GM13977 (cell line): ENCODE measurements around the gene ALDH6A1.

Source experiments
- DNase-seq: peaks from one replicate; pipeline ENCODE4 v3.0.0; 2012; ENCODE audit warnings: low spot score
- in situ Hi-C: fragments of 300-500 bp; cut with MboI; formaldehyde crosslinking; loops from one replicate; pipeline ENCODE4 v1.12.0; 2022; ENCODE audit warnings: low sequenced_read_pairs, low pct_unique_long_range_greater_than_20kb, mixed read lengths, inconsistent platforms; ENCODE audit not compliant: unreplicated experiment
- TF ChIP-seq, protein P1 (sequence below): IDR thresholded peaks from 2 replicates; pipeline ENCODE4 v1.5.1; 2012; ENCODE audit warnings: mild to moderate bottlenecking, control low read depth; ENCODE audit not compliant: insufficient read depth; ENCODE audit errors: extremely low read depth, missing control alignments

Gene ALDH6A1

DNA sequence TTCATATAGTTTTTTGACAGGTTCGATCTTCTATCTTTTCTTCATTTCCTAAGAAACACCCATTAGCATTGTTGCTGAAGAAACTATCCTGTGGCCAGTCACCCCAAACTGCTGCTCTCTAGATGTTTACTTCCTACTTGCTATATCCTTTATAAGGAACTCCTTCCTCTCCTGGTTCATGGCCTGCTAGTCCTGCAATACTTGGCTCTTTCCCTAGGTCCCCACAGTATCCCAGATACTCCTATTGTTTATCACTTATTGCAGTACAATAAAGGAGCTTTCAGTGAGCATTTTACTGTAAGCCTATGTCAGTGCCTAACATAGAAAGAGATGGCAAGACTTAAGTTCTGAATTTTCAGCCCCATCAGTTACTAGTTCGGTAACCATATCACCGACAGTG is 2.8 kb downstream of the ALDH6A1 start:
- TF ChIP-seq, protein P1, sequence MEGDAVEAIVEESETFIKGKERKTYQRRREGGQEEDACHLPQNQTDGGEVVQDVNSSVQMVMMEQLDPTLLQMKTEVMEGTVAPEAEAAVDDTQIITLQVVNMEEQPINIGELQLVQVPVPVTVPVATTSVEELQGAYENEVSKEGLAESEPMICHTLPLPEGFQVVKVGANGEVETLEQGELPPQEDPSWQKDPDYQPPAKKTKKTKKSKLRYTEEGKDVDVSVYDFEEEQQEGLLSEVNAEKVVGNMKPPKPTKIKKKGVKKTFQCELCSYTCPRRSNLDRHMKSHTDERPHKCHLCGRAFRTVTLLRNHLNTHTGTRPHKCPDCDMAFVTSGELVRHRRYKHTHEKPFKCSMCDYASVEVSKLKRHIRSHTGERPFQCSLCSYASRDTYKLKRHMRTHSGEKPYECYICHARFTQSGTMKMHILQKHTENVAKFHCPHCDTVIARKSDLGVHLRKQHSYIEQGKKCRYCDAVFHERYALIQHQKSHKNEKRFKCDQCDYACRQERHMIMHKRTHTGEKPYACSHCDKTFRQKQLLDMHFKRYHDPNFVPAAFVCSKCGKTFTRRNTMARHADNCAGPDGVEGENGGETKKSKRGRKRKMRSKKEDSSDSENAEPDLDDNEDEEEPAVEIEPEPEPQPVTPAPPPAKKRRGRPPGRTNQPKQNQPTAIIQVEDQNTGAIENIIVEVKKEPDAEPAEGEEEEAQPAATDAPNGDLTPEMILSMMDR: no peak
- no peak for DNase-seq
- in situ Hi-C loops: no loop called here

DNA sequence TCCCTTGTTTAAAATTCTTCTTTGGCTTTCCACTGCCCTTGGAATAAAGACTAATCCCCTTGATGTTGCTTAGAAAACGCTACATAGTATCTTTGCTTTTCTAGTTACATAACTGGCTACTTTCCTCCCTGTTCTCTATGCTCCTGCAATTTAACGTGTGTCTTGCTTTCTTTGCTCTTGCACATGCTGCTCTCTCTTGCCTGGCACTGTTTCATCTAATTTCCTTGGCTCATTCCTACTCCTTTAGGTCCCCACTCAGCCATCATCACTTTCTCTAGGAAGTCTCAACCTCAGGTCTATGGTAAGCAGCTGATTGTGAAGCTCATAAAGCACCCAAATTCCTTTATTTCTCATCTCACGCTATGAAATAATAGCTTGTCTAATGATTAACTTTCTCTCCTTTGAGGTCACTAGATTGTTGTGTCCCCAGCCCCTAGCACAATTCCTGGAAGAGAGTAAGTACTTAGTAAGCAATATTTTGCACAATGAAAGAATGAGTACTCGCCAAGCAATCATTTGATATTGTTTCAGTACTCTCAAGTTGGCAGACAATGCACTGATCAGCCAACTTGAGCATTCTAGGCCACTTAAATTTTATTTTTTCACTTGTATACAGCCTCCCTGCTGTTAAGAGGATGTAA is 3.3 kb downstream of the ALDH6A1 start:
- no peak for DNase-seq
- TF ChIP-seq, protein P1: no peak
- in situ Hi-C loops: no loop called here

DNA sequence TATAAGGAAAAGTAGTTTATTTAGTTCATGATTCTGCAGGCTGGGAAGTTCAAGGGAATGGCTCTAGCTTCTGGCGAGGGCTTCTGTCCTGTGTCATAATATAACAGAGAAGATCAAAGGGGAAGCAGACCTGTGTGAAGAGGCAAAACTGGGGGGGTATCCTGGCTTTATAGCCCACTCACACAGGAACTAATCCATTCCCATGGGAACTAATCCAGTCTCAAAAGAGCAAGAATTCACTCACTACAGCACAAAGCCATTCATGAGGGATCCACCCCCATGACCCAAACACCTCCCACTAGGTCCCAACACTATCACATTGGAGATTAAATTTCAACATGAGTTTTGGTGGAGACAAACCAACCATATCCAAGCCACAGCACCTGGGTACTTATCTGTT is 6.9 kb downstream of the ALDH6A1 start:
- in situ Hi-C loops: no loop called here
- no peak for DNase-seq
- TF ChIP-seq, protein P1: no peak

DNA sequence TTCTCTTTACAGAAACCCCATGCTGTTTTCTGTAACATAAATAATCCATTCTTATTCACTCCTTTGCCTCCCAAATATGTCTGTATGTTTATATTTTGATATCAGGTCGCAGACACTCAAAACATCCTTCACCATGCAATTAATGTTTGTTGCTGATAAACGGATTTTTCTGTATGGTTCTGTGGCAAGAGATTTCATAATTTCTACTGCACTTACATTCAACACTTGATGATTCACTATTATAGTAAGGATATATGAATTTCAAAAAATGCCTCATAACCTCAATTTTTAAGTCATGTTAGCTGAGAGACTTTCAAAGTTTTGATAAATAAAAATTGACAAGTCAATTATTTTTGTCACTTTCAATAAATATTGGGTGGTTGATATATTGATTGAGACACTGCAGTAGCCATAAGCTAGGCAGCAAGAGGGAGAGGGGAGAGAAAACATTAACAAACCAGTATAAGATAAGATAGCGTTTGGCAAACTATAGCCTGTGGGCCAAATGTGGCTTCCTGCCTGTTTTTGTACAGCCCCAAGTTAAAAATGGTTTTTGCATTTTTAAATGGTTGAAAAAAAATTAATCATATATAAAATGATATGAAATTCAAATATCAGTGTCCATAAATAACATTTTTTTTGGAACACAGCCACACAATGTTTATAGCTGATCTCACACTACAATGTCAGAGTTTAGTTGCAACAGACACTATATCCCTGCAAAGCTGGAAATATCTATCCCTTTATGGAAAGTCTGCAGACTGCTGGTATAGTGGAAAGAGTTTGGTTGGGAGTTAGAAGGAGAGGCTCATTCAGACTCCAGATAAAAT is 18.3 kb downstream of the ALDH6A1 start:
- in situ Hi-C loops: no loop called here
- DNase-seq: no peak
- TF ChIP-seq, protein P1: no peak

DNA sequence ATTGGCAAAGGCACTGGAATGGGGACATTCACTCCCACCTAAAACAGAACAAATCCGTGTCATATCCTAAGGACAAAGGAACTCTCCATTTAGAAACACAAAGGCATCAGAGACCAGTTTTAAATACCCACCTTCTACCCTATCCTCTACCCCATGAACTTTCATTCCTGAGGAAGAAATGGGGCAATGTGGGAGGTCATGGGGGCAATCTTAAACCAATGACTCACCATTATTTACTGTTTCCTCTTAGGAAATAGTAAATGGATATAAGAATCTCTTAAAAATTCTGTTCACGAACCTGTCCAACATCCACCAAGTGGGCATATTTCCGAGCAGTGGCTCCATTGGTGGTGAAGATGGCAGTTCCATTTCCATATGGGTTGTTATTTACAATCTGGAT is 19.4 kb downstream of the ALDH6A1 start:
- in situ Hi-C loops: no loop called here
- TF ChIP-seq, protein P1: no peak
- DNase-seq: no peak

DNA sequence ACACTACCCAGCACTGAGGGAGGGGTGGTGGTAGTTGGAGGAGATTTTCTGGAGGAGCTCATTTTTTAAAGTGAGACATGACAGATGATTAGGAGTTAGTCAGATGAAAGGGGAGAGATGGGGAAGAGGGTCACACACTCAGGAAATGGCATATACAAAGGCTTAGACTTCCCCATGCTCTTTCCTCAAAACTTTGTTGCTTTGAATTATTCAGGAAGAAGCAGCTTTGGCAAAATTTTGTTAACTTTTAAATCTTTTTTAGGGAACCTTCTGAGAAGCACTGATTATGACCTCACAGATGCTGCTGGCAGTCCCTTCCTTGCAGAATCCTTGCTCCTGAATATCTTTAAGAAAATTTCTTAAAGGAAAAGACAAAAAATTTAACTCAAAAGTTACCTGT is 19.8 kb downstream of the ALDH6A1 start:
- no peak for DNase-seq
- in situ Hi-C loops: no loop called here
- TF ChIP-seq, protein P1: no peak
